Stimulated activated CD8-positive, alpha-beta memory T cell treated with anti-CD3 and anti-CD28 coated beads, Interleukin-7, amount 100 ng/mL, for 4 hours (primary cell): Measurements from ENCODE around the gene OR52A5.
"Not testable (repeated sequence)": the region's sequence is repeated elsewhere in the genome, so short reads cannot be mapped to it uniquely, and the experiment has no call there.

Experiments used
- DNase-seq, 2 donors: peaks; one replicate each; pipeline ENCODE4 v3.0.0-alpha.2; 2020; ENCODE audit warnings: low read depth in 2 of 2

Gene OR52A5

DNA sequence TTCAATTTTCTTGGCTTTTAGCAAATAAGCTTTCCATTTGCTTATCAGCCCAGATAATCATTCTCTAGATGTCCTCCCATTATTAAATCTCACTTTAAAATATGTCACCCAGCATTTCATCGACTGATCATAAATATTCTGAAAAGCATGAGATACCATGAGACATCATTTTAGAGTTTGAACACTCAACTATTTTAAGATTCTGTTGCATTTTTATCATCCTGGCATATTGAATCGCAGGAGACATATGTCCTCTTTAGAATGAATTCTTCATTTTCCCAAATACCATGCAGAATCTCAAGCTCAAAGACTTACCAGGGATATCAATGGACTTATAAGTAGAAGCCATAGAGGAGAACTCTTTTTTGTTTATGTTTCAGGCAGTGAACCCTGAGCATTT, at the start of gene OR52A5:
Gene OR52A5, minus strand, starts transcription at position 361 of the 400 bp plus-strand sequence. CDS start 5,714 bp downstream, outside the sequence.
- DNase-seq = no peak

DNA sequence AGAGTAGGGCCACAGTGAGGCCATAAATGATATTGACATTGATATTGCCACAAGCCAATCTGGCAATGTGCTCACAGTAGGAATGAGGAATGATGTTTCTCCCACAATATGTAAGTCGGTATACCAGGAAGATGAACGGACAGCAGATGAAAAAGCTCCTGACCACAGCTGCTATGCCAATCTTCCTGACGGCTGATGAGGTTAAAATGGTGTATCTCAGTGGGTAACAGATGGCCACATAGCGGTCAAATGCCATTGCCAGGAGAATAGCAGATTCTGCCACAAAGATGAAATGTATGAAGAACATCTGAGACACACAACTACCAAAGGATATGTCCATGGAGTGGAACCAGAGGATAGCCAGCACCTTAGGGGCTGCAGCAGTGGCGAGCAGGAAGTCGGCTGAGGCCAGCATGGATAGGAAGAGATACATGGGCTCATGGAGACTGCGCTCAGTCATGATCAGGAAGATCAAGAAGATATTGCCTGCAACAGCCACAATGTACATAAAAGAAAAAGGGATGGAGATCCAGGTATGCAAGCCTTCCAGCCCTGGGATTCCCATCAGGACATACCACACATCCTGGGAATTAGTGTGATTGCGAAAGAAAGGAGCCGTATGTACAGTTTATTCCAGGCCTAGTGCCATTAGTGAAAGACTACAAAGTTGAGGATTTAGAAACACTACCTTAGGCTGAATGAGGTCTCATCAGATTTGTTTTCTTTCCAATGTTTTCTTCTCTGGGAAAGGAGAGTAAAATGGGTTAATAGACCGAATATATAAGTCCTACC, 40.1 kb upstream of the OR52A5 start:
- no peak for DNase-seq

DNA sequence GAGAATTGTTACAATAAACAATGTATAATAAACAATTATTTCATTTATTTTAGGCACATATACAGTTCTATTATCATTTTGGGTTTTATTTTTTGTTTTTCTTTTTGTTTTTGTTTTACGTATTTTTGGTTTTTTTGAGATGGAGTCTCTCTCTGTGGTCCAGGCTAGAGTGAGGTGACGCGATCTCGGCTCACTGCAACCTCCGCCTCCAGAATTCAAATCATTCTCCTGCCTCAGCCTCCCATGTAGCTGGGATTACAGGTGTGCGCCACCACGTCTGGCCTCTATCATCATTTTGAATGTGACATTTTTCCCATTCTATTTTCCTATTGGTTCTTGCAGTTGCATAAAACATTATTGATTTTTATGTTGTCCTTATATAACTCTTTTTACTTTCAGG, 36.8 kb upstream of the OR52A5 start:
- DNase-seq = no peak

DNA sequence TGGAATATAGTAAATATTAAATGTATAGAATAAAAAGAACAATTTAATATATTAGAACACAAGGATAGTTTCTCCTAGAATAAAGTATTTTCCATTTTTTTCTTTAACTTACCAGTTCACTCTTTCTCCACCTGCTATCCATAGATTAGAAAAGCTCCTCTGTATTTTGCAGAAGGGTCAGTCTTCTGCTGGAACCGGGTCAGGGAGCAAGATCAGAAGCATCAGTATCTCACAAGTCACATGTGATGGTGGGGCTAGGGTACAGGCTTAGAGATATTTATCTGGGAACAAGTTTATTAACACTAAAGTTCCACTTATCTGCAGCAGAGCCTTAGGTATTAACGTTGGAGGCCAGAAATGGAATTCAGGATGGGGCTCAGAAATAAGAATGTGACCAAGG, 33.7 kb upstream of the OR52A5 start:
- no peak for DNase-seq

DNA sequence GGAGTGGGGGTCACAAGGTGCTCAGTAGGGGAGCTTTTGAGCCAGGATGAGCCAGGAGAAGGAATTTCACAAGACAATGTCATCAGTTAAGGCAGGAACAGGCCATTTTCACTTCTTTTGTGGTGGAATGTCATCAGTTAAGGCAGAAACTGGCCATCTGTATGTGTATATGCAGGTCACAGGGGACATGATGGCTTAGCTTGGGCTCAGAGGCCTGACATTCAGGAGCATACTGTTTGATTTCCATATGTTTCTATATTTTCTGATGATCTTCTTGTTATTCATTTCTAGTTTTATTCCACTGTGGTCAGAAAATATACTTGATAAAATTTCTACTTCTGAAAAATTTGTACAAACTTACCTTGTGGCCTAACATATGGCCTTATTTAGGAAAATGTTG, 27.7 kb upstream of the OR52A5 start:
- DNase-seq = not testable (repeated sequence)

DNA sequence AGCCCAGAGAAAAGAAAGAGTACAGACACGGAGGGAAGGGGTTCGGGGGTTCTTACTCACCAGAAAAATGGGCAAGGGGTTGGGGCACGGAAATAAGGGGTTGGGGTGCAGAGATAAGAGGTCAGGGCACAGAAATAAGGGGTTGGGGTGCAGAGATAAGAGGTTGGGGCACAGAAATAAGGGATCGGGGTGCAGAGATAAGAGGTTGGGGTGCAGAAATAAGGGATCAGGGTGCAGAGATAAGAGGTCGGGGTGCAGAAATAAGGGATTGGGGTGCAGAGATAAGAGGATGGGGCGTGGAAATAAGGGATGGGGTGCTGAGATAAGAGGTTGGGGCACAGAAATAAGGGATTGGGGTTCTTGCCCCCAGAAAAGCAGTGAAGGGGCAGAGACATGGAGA, 26.7 kb upstream of the OR52A5 start:
- not testable (repeated sequence) for DNase-seq

DNA sequence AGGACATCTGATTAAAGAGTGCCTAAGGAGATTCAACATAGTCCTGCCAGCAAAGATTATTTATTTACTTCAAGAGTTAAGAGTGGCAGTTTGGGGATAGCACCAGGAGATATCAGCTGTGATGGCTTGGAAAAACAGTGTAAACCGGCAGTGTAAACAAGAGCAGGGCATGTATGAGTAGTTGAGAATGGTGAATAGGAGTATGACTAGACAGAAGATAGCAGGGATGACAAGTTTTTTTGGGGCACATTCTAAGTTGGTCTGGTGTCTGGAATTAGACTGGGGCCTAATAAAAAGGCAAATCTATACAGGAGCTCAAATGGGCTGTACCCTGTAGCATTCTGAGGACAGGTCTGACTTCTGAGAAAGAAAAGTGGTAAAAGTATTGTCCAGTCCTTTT, 22.9 kb upstream of the OR52A5 start:
- not testable (repeated sequence) for DNase-seq

DNA sequence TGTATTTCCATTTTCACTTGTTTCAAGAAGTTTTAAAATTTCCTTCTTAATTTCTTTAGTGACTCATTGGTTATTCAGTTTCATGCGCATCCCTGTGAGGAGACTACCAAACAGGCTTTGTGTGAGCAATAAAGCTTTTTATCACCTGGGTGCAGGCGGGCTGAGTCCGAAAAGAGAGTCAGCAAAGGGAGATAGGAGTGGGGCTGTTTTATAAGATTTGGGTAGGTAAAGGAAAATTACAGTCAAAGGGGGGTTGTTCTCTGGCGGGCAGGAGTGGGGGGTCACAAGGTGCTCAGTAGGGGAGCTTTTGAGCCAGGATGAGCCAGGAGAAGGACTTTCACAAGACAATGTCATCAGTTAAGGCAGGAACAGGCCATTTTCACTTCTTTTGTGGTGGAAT, 22.1 kb upstream of the OR52A5 start:
- not testable (repeated sequence) for DNase-seq

DNA sequence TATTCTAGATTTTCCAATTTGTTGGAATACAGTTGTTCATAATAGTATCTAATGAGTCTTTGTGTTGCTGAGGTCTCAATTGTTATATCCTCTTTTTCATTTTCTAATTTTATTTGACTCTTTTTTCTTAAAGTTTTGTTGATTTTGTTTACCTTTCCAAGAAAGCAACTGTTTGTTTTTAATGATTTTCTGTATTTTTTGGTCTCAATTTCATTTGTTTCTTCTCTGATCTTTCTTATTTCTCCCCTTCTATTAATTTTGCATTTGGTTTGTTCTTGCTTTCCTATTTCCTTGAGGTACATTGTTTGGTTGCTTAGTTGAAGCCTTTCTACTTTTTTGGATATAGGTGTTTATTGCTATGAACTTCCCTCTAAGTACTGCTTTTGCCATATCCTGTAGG, 21.6 kb upstream of the OR52A5 start:
- DNase-seq = no peak

DNA sequence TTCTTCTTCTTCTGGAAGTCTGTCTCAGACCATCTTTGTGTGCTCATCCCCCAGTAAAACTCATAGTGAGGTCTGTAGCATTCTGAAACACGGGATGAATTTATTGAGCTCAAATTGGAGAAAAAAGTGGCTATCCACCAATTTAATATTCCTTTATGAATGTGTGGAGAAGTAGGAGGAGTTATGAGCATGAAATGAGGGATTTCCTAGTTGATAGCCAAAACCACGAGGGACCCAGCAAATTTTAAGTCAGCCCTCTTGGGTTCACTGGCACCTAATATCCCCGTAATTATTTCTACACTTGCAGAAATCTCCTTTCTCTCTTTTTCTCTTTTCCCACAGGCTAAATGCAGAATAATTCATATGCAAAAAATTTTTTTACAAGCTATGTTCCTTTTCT, 16.5 kb upstream of the OR52A5 start, which contains the start of gene OR52A1:
Gene OR52A1, minus strand, starts transcription at position 101 of the 400 bp plus-strand sequence. CDS start 2,388 bp downstream, outside the sequence.
- DNase-seq = no peak

DNA sequence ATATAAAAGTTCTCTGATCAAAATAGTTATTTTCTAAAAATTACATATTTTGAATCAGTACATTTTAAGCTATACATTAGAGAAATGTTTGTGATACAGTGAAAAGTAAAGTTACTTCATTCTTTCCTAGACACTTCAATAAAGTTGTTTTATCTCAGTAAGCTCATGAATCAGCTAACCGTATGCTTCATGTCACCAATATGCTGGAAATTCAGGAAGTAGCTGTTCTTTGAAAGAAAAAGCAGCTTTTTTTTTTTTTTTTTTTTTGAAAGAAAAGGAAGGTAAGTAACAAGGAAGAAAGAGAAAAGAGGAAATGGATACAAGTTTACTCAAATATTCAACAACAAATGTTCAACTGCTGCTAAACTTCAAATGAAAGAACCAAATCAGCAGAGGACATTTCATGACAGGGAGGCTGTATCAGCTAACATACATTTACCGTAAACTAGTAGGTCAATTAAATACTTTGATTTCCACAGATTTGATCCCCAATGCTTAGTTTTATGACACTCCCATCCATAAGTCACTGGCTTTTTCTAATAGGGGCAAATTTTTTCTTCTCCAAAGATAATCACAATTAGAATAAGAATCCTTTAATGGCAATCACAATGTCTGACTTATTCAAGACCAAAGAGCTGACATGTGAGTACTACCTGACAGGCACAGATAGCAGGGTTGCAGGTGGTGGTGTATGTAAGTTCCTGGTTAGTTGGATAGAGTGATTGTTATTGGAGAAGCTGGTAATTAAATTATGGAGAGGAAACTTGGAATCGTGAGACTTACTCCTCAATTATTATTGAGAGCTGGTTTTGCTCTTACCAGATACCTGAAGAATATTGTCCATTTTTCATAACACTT, 15.6 kb upstream of the OR52A5 start:
- no peak for DNase-seq

DNA sequence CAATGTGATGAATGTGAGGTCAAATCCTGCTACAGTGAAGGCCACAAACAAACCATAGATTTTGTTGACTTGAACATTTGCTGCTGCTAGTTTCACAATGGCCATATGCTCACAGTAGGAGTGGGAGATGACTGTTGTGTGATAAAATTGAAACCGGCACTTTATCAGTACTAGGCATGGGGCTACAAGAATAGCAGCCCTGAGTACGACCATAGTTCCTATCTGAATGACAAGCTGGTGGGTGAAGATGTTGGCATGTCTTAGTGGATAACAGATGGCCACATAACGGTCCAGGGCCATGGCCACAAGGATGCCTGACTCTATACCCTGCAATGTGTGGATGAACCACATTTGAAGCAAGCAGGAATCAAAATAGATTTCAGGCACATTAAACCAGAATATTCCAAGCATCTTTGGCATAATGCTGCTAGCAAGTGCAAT, 13.6 kb upstream of the OR52A5 start:
- DNase-seq = no peak

DNA sequence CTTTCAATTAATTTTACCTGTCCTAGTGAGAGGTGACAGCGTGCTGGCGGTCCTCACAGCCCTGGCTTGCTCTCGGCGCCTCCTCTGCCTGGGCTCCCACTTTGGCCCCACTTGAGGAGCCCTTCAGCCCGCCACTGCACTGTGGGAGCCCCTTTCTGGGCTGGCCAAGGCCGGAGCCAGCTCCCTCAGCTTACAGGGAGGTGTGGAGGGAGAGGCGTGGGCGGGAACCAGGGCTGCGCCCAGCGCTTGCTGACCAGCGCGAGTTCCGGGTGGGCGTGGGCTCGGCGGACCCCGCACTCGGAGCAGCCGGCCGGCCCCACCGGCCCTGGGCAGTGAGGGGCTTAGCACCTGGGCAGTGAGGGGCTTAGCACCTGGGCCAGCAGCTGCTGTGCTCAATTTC, 6.0 kb upstream of the OR52A5 start:
- not testable (repeated sequence) for DNase-seq

DNA sequence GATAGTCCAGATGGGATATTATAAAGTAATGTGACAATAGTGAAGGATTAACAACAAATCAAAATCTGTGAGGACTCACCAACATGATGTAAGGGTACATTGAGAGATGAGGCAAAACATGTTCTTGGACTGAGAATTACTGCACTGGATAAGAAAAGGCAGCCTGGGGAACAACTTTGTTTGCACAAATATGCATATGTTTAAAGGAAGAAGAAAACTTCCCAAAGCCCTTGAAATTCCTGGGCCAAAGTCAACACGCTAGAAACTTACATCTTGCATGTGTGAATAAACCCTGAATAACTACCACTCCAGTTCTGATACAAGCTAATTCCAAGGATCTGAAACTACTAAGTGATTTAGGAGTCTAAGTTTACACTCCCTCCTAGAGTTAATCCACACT, 1.1 kb downstream of the OR52A5 start:
- DNase-seq = no peak

DNA sequence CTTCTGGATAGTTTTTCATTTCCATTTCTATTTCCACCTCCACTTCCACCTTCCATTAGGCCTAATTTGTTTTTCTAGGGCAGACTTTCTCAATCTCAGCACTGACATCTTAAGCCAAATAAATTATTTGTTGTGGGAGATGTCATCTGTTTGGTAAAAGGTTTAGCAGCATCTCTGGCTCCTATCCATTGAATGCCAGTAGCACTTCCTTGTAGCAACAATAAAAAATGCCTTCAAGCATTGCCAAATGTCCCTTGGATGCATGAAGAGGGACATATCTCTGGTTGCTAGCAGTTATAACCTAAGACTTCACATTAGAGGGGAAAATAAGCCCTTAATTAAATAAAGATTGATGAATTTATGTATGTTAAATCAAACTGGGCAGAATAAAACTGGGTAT, 1.9 kb downstream of the OR52A5 start:
- DNase-seq = no peak

DNA sequence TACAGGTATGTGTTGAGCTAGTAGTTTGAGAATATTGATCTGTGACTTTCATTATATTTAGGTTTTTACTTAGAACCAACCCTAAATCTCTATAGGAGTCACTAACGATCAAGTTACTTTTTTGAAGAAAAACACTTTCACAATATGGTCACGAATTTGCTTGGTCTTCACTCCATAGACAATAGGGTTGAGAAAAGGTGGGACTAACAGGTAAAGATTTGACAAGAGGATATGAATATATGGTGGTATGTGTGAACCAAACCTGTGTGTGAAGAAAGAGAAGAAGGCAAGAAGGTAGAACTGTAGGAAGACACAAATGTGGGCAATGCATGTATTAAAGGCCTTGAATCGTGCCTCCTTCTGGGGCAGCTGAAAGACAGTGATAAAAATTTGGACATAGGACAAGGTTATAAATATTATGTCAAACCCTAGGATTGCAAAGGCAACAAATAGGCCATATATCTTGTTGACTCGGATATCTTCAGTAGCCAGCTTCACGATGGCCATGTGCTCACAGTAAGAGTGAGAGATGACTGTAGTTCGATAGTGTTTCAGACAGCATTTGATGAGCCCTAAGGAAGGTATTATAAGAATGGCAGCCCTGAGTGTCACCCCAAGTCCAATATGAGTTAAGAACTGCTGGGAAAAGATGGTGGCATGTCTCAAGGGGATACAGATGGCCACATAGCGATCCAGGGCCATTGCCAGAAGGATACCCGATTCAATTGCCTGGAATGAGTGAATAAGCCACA, 6.4 kb downstream of the OR52A5 start:
- DNase-seq = no peak

DNA sequence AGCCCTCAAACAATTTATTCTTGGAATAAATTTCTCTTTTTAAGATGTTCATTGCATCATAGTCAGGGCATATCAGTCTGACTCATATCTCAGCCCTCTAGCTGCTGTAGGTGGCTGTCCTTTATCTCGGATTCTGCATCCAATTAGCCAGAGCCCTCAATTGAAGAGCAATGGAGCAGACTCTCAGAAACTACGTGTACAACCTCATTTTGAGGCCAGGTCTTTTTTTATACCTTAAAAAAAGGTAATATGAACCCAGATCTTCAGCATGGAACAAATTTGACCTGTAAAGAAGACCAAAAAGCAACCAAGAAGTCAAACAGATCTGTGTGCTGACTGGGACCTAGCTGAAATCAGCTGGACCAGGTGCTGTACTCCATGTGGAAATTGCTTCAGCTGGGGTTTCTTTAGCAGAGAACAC, 8.7 kb downstream of the OR52A5 start:
- no peak for DNase-seq

DNA sequence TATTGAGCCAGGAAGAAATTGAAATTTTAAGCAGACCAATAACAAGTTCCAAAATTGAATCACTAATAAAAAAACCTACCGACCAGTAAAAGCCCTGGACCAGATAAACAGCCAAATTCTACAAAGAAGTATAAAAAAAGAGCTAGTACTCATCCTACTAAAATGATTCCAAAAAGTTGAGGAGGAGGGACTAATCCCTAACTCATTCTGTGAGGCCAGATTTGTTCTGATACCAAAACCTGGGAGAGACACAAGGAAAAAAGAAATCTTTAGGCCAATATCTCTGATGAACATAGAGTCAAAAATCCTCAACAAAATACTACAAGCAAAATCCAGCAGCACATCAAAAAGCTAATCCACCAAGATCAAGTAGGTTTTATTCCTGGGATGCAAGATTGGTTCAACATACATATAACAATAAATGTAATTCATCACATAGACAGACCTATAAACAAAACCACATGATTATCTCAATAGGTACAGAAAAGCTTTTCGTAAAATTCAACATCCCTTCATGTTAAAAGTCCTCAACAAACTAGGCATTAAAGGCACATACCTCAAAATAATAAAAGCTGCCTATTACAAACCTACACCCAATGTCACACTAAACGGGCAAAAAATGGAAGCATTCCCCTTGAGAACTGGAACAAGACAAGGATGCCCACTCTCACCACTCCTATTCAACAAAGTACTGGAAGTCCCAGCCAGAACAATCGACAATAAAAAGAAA, 13.1 kb downstream of the OR52A5 start:
- no peak for DNase-seq

DNA sequence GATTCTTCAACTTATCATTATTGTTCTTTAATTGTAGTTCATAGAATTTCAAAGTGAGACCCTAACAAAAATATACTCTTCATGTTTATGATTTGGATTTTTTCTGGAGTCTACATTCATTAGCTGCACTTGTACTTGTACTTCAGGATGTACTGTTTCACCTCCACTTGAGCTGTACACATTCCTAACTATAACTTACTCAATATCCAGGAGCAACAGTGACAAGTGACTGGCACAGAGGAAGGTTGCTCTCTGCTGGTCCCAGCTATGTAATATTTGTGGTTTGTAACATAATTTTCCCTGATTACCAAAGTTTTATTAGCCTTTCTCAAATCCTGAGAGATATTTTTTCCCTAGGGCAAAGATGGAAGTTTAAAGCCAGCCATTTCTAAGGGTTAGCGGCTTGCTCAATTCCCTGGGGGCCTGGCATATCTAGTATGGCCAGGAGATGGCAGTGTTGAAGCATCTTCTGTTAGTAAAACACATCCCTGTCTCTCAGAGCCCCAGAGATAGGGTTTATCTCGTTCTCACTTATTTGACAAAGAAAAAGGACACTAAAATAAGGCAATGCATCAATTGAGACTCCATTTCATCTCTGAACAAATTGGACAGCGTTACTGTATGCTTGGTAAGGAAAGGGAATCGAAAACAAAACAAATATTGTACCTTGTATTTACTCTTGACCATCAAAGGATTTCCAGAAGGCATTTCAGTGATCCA, 14.2 kb downstream of the OR52A5 start:
- DNase-seq = peak; percentile 2 to 6

DNA sequence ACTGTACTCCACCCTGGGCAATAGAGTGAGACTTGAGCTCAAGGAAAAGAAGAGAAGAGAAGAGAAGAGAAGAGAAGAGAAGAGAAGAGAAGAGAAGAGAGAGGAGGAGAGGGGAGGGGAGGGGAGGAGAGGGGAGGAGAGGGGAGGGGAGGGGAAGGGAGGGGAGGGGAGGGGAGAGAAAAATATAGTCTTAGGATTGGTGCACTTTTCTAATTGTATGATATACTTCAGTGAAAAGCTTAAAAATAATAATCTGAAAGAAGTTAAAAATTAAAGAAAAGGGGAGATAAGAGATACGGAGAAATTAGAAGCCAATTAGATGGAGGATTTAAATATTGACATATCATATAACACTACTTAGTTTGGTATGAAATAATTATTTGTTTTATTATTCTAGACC, 19.3 kb downstream of the OR52A5 start:
- DNase-seq = no peak

DNA sequence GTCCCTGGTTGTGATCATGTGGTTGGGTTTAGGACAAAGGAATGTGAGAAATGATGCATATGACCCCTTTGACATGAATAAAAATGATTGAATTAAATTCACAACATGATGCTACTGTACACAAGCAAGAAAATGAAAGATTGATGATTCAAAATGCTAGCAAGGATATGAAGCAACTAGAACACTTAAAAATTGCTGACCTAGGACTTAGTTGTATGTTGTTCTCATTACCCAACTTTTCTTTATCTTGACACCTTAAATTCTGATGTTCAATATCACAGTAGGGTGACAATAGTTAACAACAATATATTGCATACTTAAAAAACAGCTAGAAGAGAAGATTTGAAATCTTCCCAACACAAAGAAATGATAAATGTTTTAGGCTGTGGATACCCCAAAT, 20.6 kb downstream of the OR52A5 start:
- no peak for DNase-seq
